HepG2 (cell line): ENCODE results near the gene IGSF21. TPM values are rescaled to one million over a fixed set of nuclear protein-coding genes. Genes with fewer than 3 reads are reported as not detected.

Experiments used
- ATAC-seq: fragments of 200-7000 bp; cut with Tn5 transposase; 3 replicates; pipeline ENCODE4 v1.9.1; 2020; ENCODE audit warnings: mild to moderate bottlenecking, moderate library complexity
- BruUV-seq: library from RNA; stranded (reverse); fragments of 400-500 nt; replicated peaks from 2 replicates; lab custom pipeline; 2021; lab: Mats Ljungman, UMichigan
- CTCF ChIA-PET: fragments of 300-600 bp; formaldehyde crosslinking; extraction: SDS; loops from one replicate; lab custom pipeline; 2021; ENCODE audit warnings: low total read pairs, inconsistent platforms, low intra/inter-chr PET ratio; lab: Yijun Ruan, JAX
- POLR2A ChIA-PET: fragments of 350-600 bp; sonication (Branson Sonifier 250); formaldehyde crosslinking; loops from one replicate; lab custom pipeline; 2020; ENCODE audit warnings: antibody characterized with exemption, inconsistent platforms; lab: Yijun Ruan, JAX
- DNase-seq: peaks from one replicate; pipeline ENCODE4 v3.0.0-alpha.2; 2015; ENCODE audit warnings: low spot score
- FAIRE-seq: peaks from 3 replicates; lab custom pipeline; 2011; peaks lifted over from hg19 to GRCh38; lab: Jason Lieb, UNC
- H2AFZ ChIP-seq: one replicate; pipeline ENCODE4 v1.6.1; 2011; ENCODE audit warnings: low read length, inconsistent platforms
- H3K27ac ChIP-seq: fragments of 300-600 bp; 3 replicates; pipeline ENCODE4 v1.8.0; 2011; ENCODE audit warnings: mixed run types, mild to moderate bottlenecking, mixed read lengths, low read length, inconsistent platforms; ENCODE audit not compliant: insufficient read depth; ENCODE audit errors: extremely low read length
- H3K27me3 ChIP-seq, 2 experiments: fragments of 200-600 bp in 1 of 2; 2 replicates in 1 of 2; 3 replicates in 1 of 2; pipeline versions ENCODE4 v1.6.0 to v1.8.0; 2011; ENCODE audit warnings: low read length in 2 of 2, mild to moderate bottlenecking in 2 of 2, moderate library complexity in 2 of 2, inconsistent platforms in 1 of 2; ENCODE audit not compliant: insufficient read depth in 2 of 2, control insufficient read depth in 1 of 2
- H3K36me3 ChIP-seq, 2 experiments: fragments of 200-600 bp in 1 of 2; replicated peaks in 1 of 2; 2 replicates in 1 of 2; 3 replicates in 1 of 2; pipeline versions ENCODE4 v1.5.1 to v1.8.0; 2011; ENCODE audit warnings: low read length in 2 of 2, inconsistent platforms in 1 of 2; ENCODE audit not compliant: insufficient read depth in 2 of 2, control insufficient read depth in 1 of 2
- H3K4me1 ChIP-seq: 2 replicates; pipeline ENCODE4 v1.5.1; 2012; ENCODE audit warnings: low read length, inconsistent platforms; ENCODE audit not compliant: insufficient read depth
- H3K4me2 ChIP-seq: 2 replicates; pipeline ENCODE4 v1.6.0; 2011; ENCODE audit warnings: low read depth, low read length, inconsistent platforms
- H3K4me3 ChIP-seq, 3 experiments: fragments of 200-600 bp in 1 of 3; sonication (generic), shearing (Covaris generic) in 1 of 3; replicated peaks in 1 of 3; 2 replicates each; pipeline ENCODE4 v1.5.1; 2011 to 2016; ENCODE audit warnings: low read length in 3 of 3, inconsistent platforms in 2 of 3, low read depth in 2 of 3, mild to moderate bottlenecking in 2 of 3, control low read depth in 1 of 3, mixed read lengths in 1 of 3; ENCODE audit not compliant: insufficient read depth in 1 of 3
- H3K79me2 ChIP-seq: one replicate; pipeline ENCODE4 v1.6.1; 2011; ENCODE audit warnings: low read length, inconsistent platforms; ENCODE audit not compliant: insufficient read depth
- H3K9ac ChIP-seq: 2 replicates; pipeline ENCODE4 v1.6.0; 2011; ENCODE audit warnings: mild to moderate bottlenecking, low read depth, low read length, inconsistent platforms; ENCODE audit not compliant: insufficient read depth
- H3K9me3 ChIP-seq: 2 replicates; pipeline ENCODE4 v1.5.1; 2012; ENCODE audit warnings: mild to moderate bottlenecking, low read length
- H4K20me1 ChIP-seq: 2 replicates; pipeline ENCODE4 v1.6.0; 2011; ENCODE audit warnings: inconsistent platforms, mild to moderate bottlenecking, low read length, moderate library complexity; ENCODE audit not compliant: insufficient read depth
- CEBPZ ChIP-seq: IDR thresholded peaks from 2 replicates; pipeline ENCODE4 v1.6.1; 2012; ENCODE audit warnings: low read length, improper control_type of control experiment
- HMGXB3 ChIP-seq: sonication (generic); formaldehyde crosslinking; IDR thresholded peaks from 2 replicates; pipeline ENCODE4 v1.4.0; 2020; ENCODE audit warnings: missing genetic modification reagents, borderline replicate concordance
- TCF12 ChIP-seq, 2 experiments: fragments of 450-650 bp in 1 of 2; sonication (generic) in 1 of 2; formaldehyde crosslinking in 1 of 2; IDR thresholded peaks; 2 replicates each; pipeline versions ENCODE4 v1.6.1 to v1.8.0; 2017 to 2022; ENCODE audit warnings: antibody characterized with exemption in 1 of 2, mild to moderate bottlenecking in 1 of 2, missing genetic modification reagents in 1 of 2, moderate library complexity in 1 of 2
- TFDP2 ChIP-seq: sonication (generic); formaldehyde crosslinking; IDR thresholded peaks from 2 replicates; pipeline ENCODE4 v1.4.0; 2020; ENCODE audit warnings: missing genetic modification reagents
- ZNF318 ChIP-seq: sonication (generic); formaldehyde crosslinking; IDR thresholded peaks from 2 replicates; pipeline ENCODE4 v1.4.0; 2020; ENCODE audit warnings: mild to moderate bottlenecking, missing genetic modification reagents
- ZNF34 ChIP-seq: sonication (generic); formaldehyde crosslinking; IDR thresholded peaks from 2 replicates; pipeline ENCODE4 v1.4.0; 2020; ENCODE audit warnings: mild to moderate bottlenecking, missing genetic modification reagents, borderline replicate concordance
- WGBS: methylation state at CpG from one replicate; pipeline ENCODE4 v1.1.6; 2017; ENCODE audit warnings: low lambda C conversion rate; 5-methylcytosine and 5-hydroxymethylcytosine counted together
- in situ Hi-C: cut with HindIII; loops from 2 replicates; pipeline ENCODE4 v1.10.0; 2017; ENCODE audit warnings: low pct_unique_long_range_greater_than_20kb; ENCODE audit not compliant: extremely low pct_ligation_motif_present
- intact Hi-C: fragments of 100-400 bp; cut with micrococcal nuclease; formaldehyde crosslinking; loops from one replicate; pipeline ENCODE4 v1.10.0; 2022; ENCODE audit not compliant: unreplicated experiment
- polyA plus RNA-seq, 8 experiments: library from polyadenylated mRNA; depleted of rRNA in 3 of 8; stranded (reverse) in 7 of 8; unstranded in 1 of 8; fragments of >200 nt; fragmentation: Illumina TruSeq in 4 of 8; extraction: Trizol in 4 of 8; gene quantifications; 2 replicates each; pipeline versions ENCODE4 v1.2.1 to v1.2.3, GENCODE V29; 2011 to 2016; ENCODE audit warnings: low read depth in 4 of 8, missing spikeins in 1 of 8, mixed read lengths in 1 of 8; ENCODE audit not compliant: insufficient read depth in 1 of 8
- total RNA-seq, 5 experiments: library from RNA; depleted of rRNA; stranded (reverse); fragments of >200 nt; fragmentation: Illumina TruSeq; extraction: Trizol; gene quantifications; 2 replicates each; pipeline ENCODE4 v1.2.3, GENCODE V29; 2016; ENCODE audit warnings: low read depth in 1 of 5

The IGSF21 gene
- total and polyA plus RNA-seq, 2 of the 13 experiments (the other 11 are each of a cell fraction or from before 2014, with no cell fraction given), result not detected

DNA sequence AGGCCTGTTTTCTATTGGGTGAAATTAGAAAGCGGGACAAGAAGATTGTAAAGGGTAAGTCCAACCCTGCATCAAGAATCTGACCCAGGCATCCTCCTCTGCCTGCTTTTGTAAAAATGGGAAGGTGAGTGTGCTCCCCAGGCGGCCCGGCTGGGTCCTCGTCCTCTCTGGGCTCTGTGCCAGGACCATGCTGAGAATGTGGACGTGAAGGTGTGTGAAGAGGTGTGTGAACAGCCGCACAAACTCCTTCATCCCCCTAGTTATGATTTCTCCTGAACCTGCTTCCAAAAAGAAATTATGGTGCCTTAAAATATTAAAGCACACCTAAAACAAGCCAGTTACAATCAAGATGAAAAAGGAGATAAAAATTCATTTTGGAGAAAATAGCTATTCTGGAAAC lies 185.7 kb downstream of the IGSF21 start:
- intact Hi-C loops (no loop called here), in situ Hi-C loops (no loop called here)
- Histone ChIP-seq H3K36me3 (no peaks in the 10 kb centered on the region), H2AFZ (no peak overlapping the region), H3K27me3 (peaks cover 0 to 9% of the 10 kb centered on the region in 2 experiments; a peak in 2 of 5 replicates), H3K4me2 (no peak overlapping the region), H3K9me3 (no peaks in the 10 kb centered on the region), H4K20me1 (no peaks in the 10 kb centered on the region), H3K27ac (no peak overlapping the region), H3K9ac (no peak overlapping the region), H3K4me1 (no peaks in the 10 kb centered on the region), H3K79me2 (no peaks in the 10 kb centered on the region), H3K4me3 (no peak overlapping the region)
- ChIA-PET CTCF (no interaction called here), POLR2A (no interaction called here)
- BruUV-seq, result no TSS peak
- FAIRE-seq (no peak), DNase-seq (no peak), ATAC-seq (no peak)
- 18% methylated on average over 6 of the region's 6 CpGs for WGBS
- no peak for TF ChIP-seq TCF12 (IDR thresholded peaks at IDR 0.05)
- no peak for TF ChIP-seq TCF12 (CRISPR knock-in tag; IDR thresholded peaks at IDR 0.05)
- TF ChIP-seq TFDP2 (CRISPR knock-in tag), result no peak
- TF ChIP-seq HMGXB3, result no peak
- TF ChIP-seq CEBPZ, result no peak
- no peak for TF ChIP-seq ZNF318 (CRISPR knock-in tag)
- TF ChIP-seq ZNF34 (CRISPR knock-in tag), result no peak
